ENCODE results near the gene ELMO3. TPM values are rescaled to one million over a fixed set of nuclear protein-coding genes. Genes with fewer than 3 reads are reported as not detected.

The ELMO3 gene
- total and polyA plus RNA-seq, 2 of the 13 experiments (the other 11 are each of a cell fraction or from before 2014, with no cell fraction given), result 2.6 to 4.0 TPM

- TF ChIP-seq NFAT5 (CRISPR knock-in tag; IDR thresholded peaks at IDR 0.05) (0 out of 2 replicates have a peak, but pooled peaks have one; percentile 33), EEA1 (CRISPR knock-in tag; IDR thresholded peaks at IDR 0.05; ENCODE audit: borderline replicate concordance) (peak; percentile 54; the same call in 1 of the 2 replicates), ZBTB38 (CRISPR knock-in tag; IDR thresholded peaks at IDR 0.05) (peak; percentile 54), MYC (CRISPR knock-in tag; IDR thresholded peaks at IDR 0.05; ENCODE audit: borderline replicate concordance) (peak; percentile 37; the same call in 1 of the 2 replicates), ZNF276 (CRISPR knock-in tag; IDR thresholded peaks at IDR 0.05; ENCODE audit: low read depth) (peak; percentile 73; the same call in 1 of the 2 replicates), RBM22 (optimal IDR thresholded peaks at IDR 0.05; ENCODE audit: low read length) (no peak), ZNF841 (CRISPR knock-in tag; IDR thresholded peaks at IDR 0.05; ENCODE audit: borderline replicate concordance) (no peak), ZNF646 (CRISPR knock-in tag; IDR thresholded peaks at IDR 0.05) (no peak), ZNF770 (CRISPR knock-in tag; IDR thresholded peaks at IDR 0.05) (0 out of 2 replicates have a peak, but pooled peaks have one; percentile 15)
- TF ChIP-seq, protein P1, sequence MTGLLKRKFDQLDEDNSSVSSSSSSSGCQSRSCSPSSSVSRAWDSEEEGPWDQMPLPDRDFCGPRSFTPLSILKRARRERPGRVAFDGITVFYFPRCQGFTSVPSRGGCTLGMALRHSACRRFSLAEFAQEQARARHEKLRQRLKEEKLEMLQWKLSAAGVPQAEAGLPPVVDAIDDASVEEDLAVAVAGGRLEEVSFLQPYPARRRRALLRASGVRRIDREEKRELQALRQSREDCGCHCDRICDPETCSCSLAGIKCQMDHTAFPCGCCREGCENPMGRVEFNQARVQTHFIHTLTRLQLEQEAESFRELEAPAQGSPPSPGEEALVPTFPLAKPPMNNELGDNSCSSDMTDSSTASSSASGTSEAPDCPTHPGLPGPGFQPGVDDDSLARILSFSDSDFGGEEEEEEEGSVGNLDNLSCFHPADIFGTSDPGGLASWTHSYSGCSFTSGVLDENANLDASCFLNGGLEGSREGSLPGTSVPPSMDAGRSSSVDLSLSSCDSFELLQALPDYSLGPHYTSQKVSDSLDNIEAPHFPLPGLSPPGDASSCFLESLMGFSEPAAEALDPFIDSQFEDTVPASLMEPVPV (CRISPR knock-in tag; IDR thresholded peaks at IDR 0.05), result 0 out of 2 replicates have a peak, but pooled peaks have one; percentile 18
These were observed 48.0 kb upstream of the ELMO3 start, which contains the start of gene B3GNT9 (continued) for GRCh38 chr16:67150833-67151396.

Measured in HepG2 (cell line).